CD4-positive, alpha-beta T cell treated with Interleukin-2 at 100 ng/mL for 4 hours (primary cell): Measurements from ENCODE around the gene RABGAP1L.
"Not testable (repeated sequence)": the region's sequence is repeated elsewhere in the genome, so short reads cannot be mapped to it uniquely, and the experiment has no call there.

Experiments used
- DNase-seq: peaks from one replicate; pipeline ENCODE4 v3.0.0-alpha.2; 2020; ENCODE audit warnings: low spot score

RABGAP1L gene

DNA sequence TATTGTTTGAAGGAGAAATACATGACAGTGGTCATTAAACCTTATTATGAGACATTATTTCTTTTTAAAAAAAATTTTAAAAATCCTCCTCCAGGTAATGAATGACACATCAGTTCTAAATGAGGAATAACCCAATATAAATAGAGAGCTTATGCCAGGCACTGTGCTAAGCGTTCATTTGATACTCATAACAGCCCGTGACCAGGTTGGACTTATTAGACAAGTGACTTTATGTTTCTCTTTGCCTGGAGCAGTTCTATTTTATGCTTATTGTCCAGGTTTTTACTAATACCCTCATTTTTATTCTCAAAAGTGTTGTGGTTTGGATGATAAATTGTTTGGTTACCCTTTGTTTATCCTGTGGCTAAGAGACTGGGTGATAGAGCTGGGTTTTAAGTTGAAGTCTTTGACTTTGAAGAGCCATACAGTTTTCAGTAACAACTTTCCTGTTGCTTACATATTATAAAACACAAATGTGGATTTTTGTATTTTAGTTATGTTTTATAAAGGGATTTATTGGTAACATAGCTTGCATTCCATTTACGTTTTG, 84.2 kb downstream of the RABGAP1L start:
- DNase-seq: no peak

DNA sequence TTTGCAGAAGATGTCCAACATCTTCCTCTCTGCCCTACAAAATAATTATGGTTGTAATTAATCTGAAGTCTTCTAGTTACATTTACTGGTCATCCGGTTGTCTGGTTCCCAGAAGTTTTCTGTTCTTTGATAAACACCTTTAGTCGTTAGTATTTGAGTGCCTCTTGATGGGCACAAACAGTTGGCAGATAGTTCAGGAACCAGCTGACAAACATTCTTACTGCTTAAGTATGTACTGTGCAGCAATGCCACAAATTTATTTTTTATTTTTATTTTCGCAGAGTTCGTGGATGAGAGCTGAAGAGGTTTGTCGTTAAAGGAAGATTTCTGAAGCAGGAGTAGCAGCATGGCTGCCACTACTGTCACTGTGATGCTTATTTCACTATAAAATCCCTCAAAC, 84.7 kb downstream of the RABGAP1L start:
- no peak for DNase-seq

- no peak for DNase-seq
These were observed 88.2 kb downstream of the RABGAP1L start for GRCh38 chr1:174247472-174247871.

GRCh38 chr1:174248041-174248440, 88.7 kb downstream of the RABGAP1L start:
- no peak for DNase-seq

GRCh38 chr1:174256386-174256785, 97.1 kb downstream of the RABGAP1L start:
- not testable (repeated sequence) for DNase-seq

DNA sequence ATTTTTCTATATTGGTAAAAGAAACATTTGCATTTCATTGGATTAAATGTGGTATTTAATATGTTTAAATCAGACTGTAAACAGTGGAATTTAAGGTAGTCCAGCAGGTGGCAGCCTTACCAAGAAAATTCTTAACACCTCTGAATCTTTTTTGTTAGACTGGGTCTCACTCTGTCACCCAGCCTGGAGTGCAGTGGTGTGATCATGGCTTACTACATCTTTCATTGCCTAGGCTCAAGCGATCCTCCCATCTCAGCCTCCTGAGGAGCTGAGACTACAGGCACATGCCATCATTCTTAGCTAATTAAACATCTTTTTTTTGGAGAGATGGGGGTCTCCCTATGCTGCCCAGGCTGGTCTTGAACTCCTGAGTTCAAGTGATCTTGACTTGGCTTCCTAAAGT, 98.8 kb downstream of the RABGAP1L start:
- DNase-seq: peak; percentile 42

- peak; percentile 24 for DNase-seq
These were observed 103.3 kb downstream of the RABGAP1L start for GRCh38 chr1:174262349-174263241.

DNA sequence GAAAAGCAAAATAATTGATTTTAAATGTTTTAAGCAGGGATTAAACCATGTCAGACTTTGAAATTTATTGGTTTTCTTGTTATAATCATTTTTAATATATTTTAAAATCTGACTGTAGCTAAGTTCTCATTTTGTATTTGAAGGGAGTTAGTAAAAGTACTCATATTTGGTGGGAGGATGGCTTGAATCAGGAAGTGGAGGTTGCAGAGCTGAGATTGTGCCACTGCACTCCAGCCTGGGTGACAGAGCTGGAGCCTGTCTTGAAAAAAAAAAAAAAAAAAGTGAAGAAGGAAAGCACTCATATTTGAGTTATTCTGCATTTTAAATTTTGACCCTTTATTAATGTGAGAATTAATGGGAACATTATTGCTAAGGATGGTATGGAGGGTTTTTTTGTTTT, 106.0 kb downstream of the RABGAP1L start:
- DNase-seq: no peak

DNA sequence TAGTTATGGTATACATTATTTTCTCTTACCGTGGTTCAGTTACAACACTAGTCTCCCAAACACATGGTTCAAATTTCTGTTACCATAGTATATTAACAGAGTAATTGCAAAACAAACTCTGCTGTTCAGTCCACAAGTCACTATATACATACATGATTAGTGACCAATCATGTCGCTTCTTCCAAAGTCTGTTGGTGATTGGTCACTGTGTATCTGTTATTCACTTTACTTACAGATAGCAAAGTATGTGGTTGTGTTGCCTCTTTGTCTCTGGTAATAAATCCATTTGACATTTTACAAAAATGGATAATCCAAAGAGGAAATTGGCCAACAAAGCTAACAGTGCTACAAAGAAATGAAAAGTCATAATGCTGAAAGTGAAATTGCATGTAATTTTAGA, 107.2 kb downstream of the RABGAP1L start:
- no peak for DNase-seq

GRCh38 chr1:174266991-174267612, 107.8 kb downstream of the RABGAP1L start:
- no peak for DNase-seq

- DNase-seq: no peak
These were observed 110.8 kb downstream of the RABGAP1L start for GRCh38 chr1:174269989-174270651.

DNA sequence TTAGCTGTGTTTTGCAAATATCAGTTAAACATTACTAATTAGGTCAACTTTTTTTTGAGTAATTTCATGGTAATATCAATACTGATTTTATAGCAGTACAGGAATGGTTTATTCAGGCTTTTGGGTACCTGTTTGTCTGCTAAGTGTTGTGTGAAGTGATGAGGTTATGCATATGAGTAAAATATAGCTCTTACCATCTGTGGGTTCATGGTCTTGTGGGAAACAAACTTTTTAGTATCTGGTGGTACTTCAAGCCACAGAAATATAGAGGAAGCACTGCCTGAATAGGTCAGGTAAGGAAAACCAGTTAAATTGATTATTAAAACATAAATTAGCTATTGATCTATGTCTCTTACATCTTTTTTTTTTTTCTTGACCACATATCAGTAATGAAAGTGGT, 113.9 kb downstream of the RABGAP1L start:
- DNase-seq: no peak

- no peak for DNase-seq
These were observed 114.5 kb downstream of the RABGAP1L start for GRCh38 chr1:174273776-174274175.

- no peak for DNase-seq
These were observed 115.1 kb downstream of the RABGAP1L start for GRCh38 chr1:174274452-174274851.

GRCh38 chr1:174274884-174275283, 115.6 kb downstream of the RABGAP1L start:
- no peak for DNase-seq

DNA sequence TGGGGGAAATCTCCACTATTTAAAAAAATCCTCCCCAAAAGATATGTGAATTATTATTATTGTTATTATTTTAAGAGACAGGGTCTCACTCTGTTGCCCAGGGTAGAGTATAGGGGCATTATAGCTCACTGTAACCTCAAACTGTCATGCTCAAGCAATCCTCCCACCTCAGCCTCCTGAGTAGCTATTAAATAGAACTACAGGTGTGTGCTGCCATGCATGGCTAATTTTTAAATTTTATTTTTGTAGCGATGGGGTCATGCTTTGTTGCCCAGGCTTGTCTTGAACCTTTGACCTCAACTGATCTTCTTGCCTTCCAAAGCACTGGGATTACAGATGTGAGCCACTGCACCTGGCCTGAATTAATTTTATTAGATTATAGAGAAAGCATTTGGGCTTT, 116.8 kb downstream of the RABGAP1L start:
- DNase-seq: no peak

- no peak for DNase-seq
These were observed 124.7 kb downstream of the RABGAP1L start for GRCh38 chr1:174284052-174284451.

GRCh38 chr1:174286042-174286441, 126.7 kb downstream of the RABGAP1L start:
- DNase-seq: no peak

DNA sequence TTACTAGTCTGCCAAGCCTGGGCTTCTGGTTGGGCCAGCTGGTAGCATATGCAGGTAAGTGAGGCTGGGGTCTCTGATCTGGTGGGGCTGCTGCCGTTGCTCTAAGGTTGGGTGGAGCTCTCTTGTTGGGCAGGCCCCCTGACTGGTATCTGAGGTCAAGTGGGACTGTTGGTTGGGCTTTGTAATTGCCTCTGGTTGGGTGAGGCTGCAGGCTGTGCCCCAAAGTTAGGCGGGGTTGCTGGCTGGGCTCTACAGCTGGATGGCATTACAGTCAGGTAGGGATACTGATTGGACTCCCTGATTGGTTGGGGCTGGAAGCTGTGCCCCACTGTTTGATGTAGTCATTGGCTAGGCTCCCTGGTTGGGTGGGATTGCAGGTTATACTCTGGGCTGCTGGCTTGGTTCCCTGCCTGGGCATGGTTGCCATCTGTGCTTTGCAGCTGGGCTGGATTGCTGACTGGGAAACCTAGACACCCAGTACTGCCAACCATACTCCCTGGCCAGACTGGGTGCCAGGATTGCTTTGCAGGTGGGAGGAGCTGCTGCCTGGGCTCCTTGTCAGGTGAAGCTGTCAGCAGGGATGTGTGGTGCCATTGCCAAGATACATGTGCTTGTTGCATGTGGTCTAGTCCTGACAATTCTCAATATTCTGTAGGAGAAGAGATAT, 130.5 kb downstream of the RABGAP1L start:
- DNase-seq: no peak

DNA sequence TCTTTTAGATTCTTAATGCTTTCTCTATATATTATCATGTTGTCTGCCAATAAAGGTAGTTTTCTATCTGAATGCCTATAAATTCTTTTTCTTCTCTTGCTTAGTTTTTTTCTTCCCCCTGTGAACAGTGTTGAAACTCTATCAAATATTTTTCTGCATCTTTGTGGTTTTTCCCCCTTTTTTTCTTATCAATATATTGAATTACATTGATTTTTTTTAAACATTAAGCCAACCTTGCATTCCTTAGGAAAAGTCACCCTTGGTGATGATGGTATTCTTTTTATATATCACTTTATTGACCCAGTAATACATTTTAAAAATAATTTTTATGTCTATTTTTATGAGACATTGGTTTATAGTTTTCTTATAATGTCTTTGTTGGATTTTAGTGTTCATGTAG, 131.7 kb downstream of the RABGAP1L start:
- no peak for DNase-seq

GRCh38 chr1:174296309-174296708, 137.0 kb downstream of the RABGAP1L start:
- DNase-seq: no peak

- no peak for DNase-seq
These were observed 138.0 kb downstream of the RABGAP1L start for GRCh38 chr1:174297351-174297750.
